Measurements from ENCODE around the gene SDC1.
"Not testable (repeated sequence)": the region's sequence is repeated elsewhere in the genome, so short reads cannot be mapped to it uniquely, and the experiment has no call there.

GRCh38 chr2:20195016-20195411, 29.9 kb downstream of the SDC1 start:
- not testable (repeated sequence) for TF ChIP-seq POLR2A, CTCF, POLR2AphosphoS5 (IDR thresholded peaks at IDR 0.05)
